Thymus (tissue), 11 donors: Measurements from ENCODE around the gene KREMEN2. TPM values are rescaled to one million over a fixed set of nuclear protein-coding genes. Genes with fewer than 3 reads are reported as not detected.

Experiments used
- DNase-seq, 9 donors: peaks; one replicate each; pipeline ENCODE4 v3.0.0-alpha.2; 2013; ENCODE audit warnings: low spot score in 9 of 9, low read depth in 6 of 9, missing footprints in 1 of 9
- H3K27ac ChIP-seq, 2 donors: one replicate each; pipeline ENCODE4 v1.5.1; 2013; ENCODE audit warnings: control low read depth in 1 of 2, low read depth in 1 of 2, low read length in 1 of 2, mild to moderate bottlenecking in 1 of 2, moderate library complexity in 1 of 2
- H3K27me3 ChIP-seq, 2 donors: one replicate each; pipeline ENCODE4 v1.5.1; 2013; ENCODE audit warnings: low read length in 1 of 2; ENCODE audit not compliant: control insufficient read depth in 2 of 2, insufficient read depth in 1 of 2
- H3K36me3 ChIP-seq, 2 donors: one replicate each; pipeline ENCODE4 v1.5.1; 2013; ENCODE audit warnings: low read length in 1 of 2, mild to moderate bottlenecking in 1 of 2, moderate library complexity in 1 of 2; ENCODE audit not compliant: control insufficient read depth in 2 of 2, insufficient read depth in 2 of 2
- H3K4me1 ChIP-seq, 2 donors: one replicate each; pipeline ENCODE4 v1.5.1; 2013; ENCODE audit warnings: low read length in 2 of 2; ENCODE audit not compliant: control insufficient read depth in 2 of 2, insufficient read depth in 2 of 2
- H3K4me3 ChIP-seq, 2 donors: one replicate each; pipeline ENCODE4 v1.5.1; 2013; ENCODE audit warnings: low read length in 2 of 2, control low read depth in 1 of 2, mild to moderate bottlenecking in 1 of 2
- H3K9me3 ChIP-seq, 2 donors: one replicate each; pipeline ENCODE4 v1.5.1; 2013; ENCODE audit warnings: low read length in 1 of 2, mild to moderate bottlenecking in 1 of 2; ENCODE audit not compliant: control insufficient read depth in 2 of 2, insufficient read depth in 1 of 2
- WGBS: extraction: QIAGEN DNeasy Blood & Tissue Kit; methylation state at CpG from one replicate; pipeline ENCODE4 v1.1.7; 2013; 5-methylcytosine and 5-hydroxymethylcytosine counted together
- polyA plus RNA-seq: library from polyadenylated mRNA; stranded (reverse); fragments of 200-250 nt; gene quantifications from one replicate; pipeline ENCODE4 v1.2.3, GENCODE V29; 2013
- total RNA-seq: library from RNA; stranded (reverse); fragments of 120-200 nt; gene quantifications from one replicate; pipeline ENCODE4 v1.2.4, GENCODE V29; 2013
- donor health status: healthy.

KREMEN2 gene
- total and polyA plus RNA-seq, 2 donors: 3.1 to 18.2 TPM

- no peak for DNase-seq
- H3K27me3 ChIP-seq: no peaks in the 10 kb centered on the region
- H3K36me3 ChIP-seq: peaks cover 3 to 9% of the 10 kb centered on the region in 2 donors
- no peak overlapping the region for H3K27ac ChIP-seq
- no peaks in the 10 kb centered on the region for H3K9me3 ChIP-seq
- peaks cover 0 to 30% of the 10 kb centered on the region in 2 donors for H3K4me1 ChIP-seq
- 97% methylated on average over 13 of the region's 13 CpGs for WGBS
- H3K4me3 ChIP-seq: no peak overlapping the region
These were observed 13.7 kb upstream of the KREMEN2 start for GRCh38 chr16:2950353-2950724.

- Histone ChIP-seq H3K27me3 (no peaks in the 10 kb centered on the region), H3K27ac (no peak overlapping the region), H3K4me1 (peaks cover 0 to 35% of the 10 kb centered on the region in 2 donors), H3K36me3 (peaks cover 3 to 9% of the 10 kb centered on the region in 2 donors), H3K9me3 (no peaks in the 10 kb centered on the region), H3K4me3 (no peak overlapping the region)
- 96% methylated on average over 16 of the region's 16 CpGs for WGBS
- no peak for DNase-seq
These were observed 13.3 kb upstream of the KREMEN2 start for GRCh38 chr16:2950773-2951172.

- Histone ChIP-seq H3K9me3 (no peaks in the 10 kb centered on the region), H3K27me3 (peaks cover 0 to 10% of the 10 kb centered on the region in 2 donors), H3K36me3 (peaks cover 3 to 9% of the 10 kb centered on the region in 2 donors), H3K4me1 (peaks cover 0 to 45% of the 10 kb centered on the region in 2 donors), H3K4me3 (no peak overlapping the region), H3K27ac (no peak overlapping the region)
- peak in 1 of 9 donors; percentile 42 for DNase-seq
- WGBS: 54% methylated on average over 11 of the region's 11 CpGs
These were observed 11.4 kb upstream of the KREMEN2 start for GRCh38 chr16:2952679-2953078.

- DNase-seq: peak in 1 of 9 donors; percentile 29
- no peak overlapping the region for H3K4me3 ChIP-seq
- 80% methylated on average over 31 of the region's 31 CpGs for WGBS
- H3K9me3 ChIP-seq: no peaks in the 10 kb centered on the region
- H3K36me3 ChIP-seq: peaks cover 3 to 7% of the 10 kb centered on the region in 2 donors
- H3K27me3 ChIP-seq: peaks cover 0 to 10% of the 10 kb centered on the region in 2 donors
- peak overlapping the region in 1 of 2 donors; percentile 3 for H3K27ac ChIP-seq
- peaks cover 0 to 45% of the 10 kb centered on the region in 2 donors for H3K4me1 ChIP-seq
These were observed 10.1 kb upstream of the KREMEN2 start for GRCh38 chr16:2953706-2954627.

GRCh38 chr16:2954656-2955381 is 9.3 kb upstream of the KREMEN2 start:
- peaks cover 0 to 10% of the 10 kb centered on the region in 2 donors for H3K27me3 ChIP-seq
- H3K27ac ChIP-seq: no peak overlapping the region
- H3K4me1 ChIP-seq: peaks cover 0 to 45% of the 10 kb centered on the region in 2 donors
- H3K36me3 ChIP-seq: no peaks in the 10 kb centered on the region
- no peak overlapping the region for H3K4me3 ChIP-seq
- DNase-seq: no peak
- WGBS: 85% methylated on average over 26 of the region's 26 CpGs
- H3K9me3 ChIP-seq: no peaks in the 10 kb centered on the region

GRCh38 chr16:2955438-2955778 is 8.7 kb upstream of the KREMEN2 start:
- WGBS: 52% methylated on average over 10 of the region's 10 CpGs

GRCh38 chr16:2955779-2956578 is 8.1 kb upstream of the KREMEN2 start:
- peaks cover 0 to 45% of the 10 kb centered on the region in 2 donors for H3K4me1 ChIP-seq
- no peaks in the 10 kb centered on the region for H3K9me3 ChIP-seq
- no peak overlapping the region for H3K4me3 ChIP-seq
- peaks cover 0 to 10% of the 10 kb centered on the region in 2 donors for H3K27me3 ChIP-seq
- H3K27ac ChIP-seq: no peak overlapping the region
- H3K36me3 ChIP-seq: no peaks in the 10 kb centered on the region
- WGBS: 29% methylated on average over 21 of the region's 21 CpGs
- peak in 2 of 9 donors; percentile 25 to 45 for DNase-seq

More at GRCh38 chr16:2955438-2955778, 8.7 kb upstream of the KREMEN2 start:
- DNase-seq: no peak
- peaks cover 0 to 45% of the 10 kb centered on the region in 2 donors for H3K4me1 ChIP-seq
- no peak overlapping the region for H3K4me3 ChIP-seq
- no peaks in the 10 kb centered on the region for H3K9me3 ChIP-seq
- no peak overlapping the region for H3K27ac ChIP-seq
- H3K36me3 ChIP-seq: no peaks in the 10 kb centered on the region
- H3K27me3 ChIP-seq: peaks cover 0 to 10% of the 10 kb centered on the region in 2 donors

- Histone ChIP-seq H3K27ac (no peak overlapping the region), H3K9me3 (no peaks in the 10 kb centered on the region), H3K4me3 (no peak overlapping the region), H3K27me3 (peaks cover 0 to 10% of the 10 kb centered on the region in 2 donors), H3K4me1 (peaks cover 0 to 47% of the 10 kb centered on the region in 2 donors), H3K36me3 (no peaks in the 10 kb centered on the region)
- no peak for DNase-seq
- 96% methylated on average over 11 of the region's 11 CpGs for WGBS
These were observed 7.5 kb upstream of the KREMEN2 start for GRCh38 chr16:2956579-2956956.
